Heart left ventricle (tissue), 16 donors: ENCODE data around the gene CSNK1D. TPM values are rescaled to one million over a fixed set of nuclear protein-coding genes. Genes with fewer than 3 reads are reported as not detected.

ENCODE experiments used
- ATAC-seq, 4 donors: fragments of 200-7000 bp; cut with Tn5 transposase; one replicate each; pipeline ENCODE4 v1.9.1; 2020 to 2022; ENCODE audit warnings: moderate library complexity in 4 of 4, mild to moderate bottlenecking in 3 of 4, moderate number of reproducible peaks in 1 of 4
- DNase-seq, 5 donors: peaks; one replicate each; pipeline ENCODE4 v3.0.0-alpha.2; 2020
- H3K27ac ChIP-seq, 12 donors: fragments of 200-600 bp; sonication (generic) in 4 of 12; one replicate each; pipeline versions ENCODE4 v1.5.0 to v1.8.0; 2016 to 2022; ENCODE audit warnings: mild to moderate bottlenecking in 2 of 12
- H3K27me3 ChIP-seq, 9 donors: fragments of 200-600 bp; sonication (generic) in 2 of 9; one replicate each; pipeline versions ENCODE4 v1.5.1 to v1.8.0; 2016 to 2022; ENCODE audit warnings: mild to moderate bottlenecking in 3 of 9
- H3K36me3 ChIP-seq, 9 donors: fragments of 200-600 bp; sonication (generic) in 2 of 9; one replicate each; pipeline versions ENCODE4 v1.5.0 to v1.8.0; 2018 to 2022; ENCODE audit warnings: mild to moderate bottlenecking in 2 of 9
- H3K4me1 ChIP-seq, 12 donors: fragments of 200-600 bp; sonication (generic) in 4 of 12; one replicate each; pipeline versions ENCODE4 v1.5.0 to v1.8.0; 2016 to 2022; ENCODE audit warnings: mild to moderate bottlenecking in 3 of 12
- H3K4me3 ChIP-seq, 12 donors: fragments of 200-600 bp; sonication (generic) in 4 of 12; one replicate each; pipeline versions ENCODE4 v1.5.0 to v1.8.0; 2017 to 2022; ENCODE audit warnings: mild to moderate bottlenecking in 9 of 12, moderate library complexity in 4 of 12
- H3K9me3 ChIP-seq, 12 donors: fragments of 200-600 bp; sonication (generic) in 4 of 12; one replicate each; pipeline versions ENCODE4 v1.5.0 to v1.8.0; 2016 to 2022; ENCODE audit warnings: mild to moderate bottlenecking in 1 of 12
- POLR2A ChIP-seq, 2 donors: fragments of 450-650 bp; IDR thresholded peaks; one replicate each; pipeline ENCODE4 v1.6.1; 2017; ENCODE audit warnings: antibody characterized with exemption in 2 of 2, mild to moderate bottlenecking in 2 of 2, moderate library complexity in 2 of 2
- WGBS, 4 donors: extraction: QIAGEN DNeasy Blood & Tissue Kit in 2 of 4; methylation state at CpG; one replicate each; pipeline versions ENCODE4 v1.1.5 to v1.1.7; 2013 to 2018; 5-methylcytosine and 5-hydroxymethylcytosine counted together
- intact Hi-C, 10 donors: fragments of 100-400 bp; cut with DNase I; formaldehyde crosslinking; loops; one replicate each; pipeline versions ENCODE4 v1.11.1 to v1.14.2; 2022
- polyA plus RNA-seq, 2 donors: library from polyadenylated mRNA; stranded (reverse); fragments of 200-250 nt; gene quantifications; one replicate each; pipeline ENCODE4 v1.2.3, GENCODE V29; 2013
- total RNA-seq, 9 donors: library from RNA; depleted of rRNA in 2 of 9; stranded (reverse); fragments of >200 nt in 2 of 9; fragmentation: NEBNext Ultra II Directional in 3 of 9; extraction: Animal tissue kit (Norgen Biotek cat#: 25700) in 3 of 9; gene quantifications; one replicate each; pipeline versions ENCODE4 v1.1.0 to v1.2.4, GENCODE V29; 2016 to 2023
- TF ChIP-seq, protein P1 (sequence below), 12 donors: fragments of 200-600 bp; sonication (generic) in 4 of 12; IDR thresholded peaks; one replicate each; pipeline versions ENCODE4 v1.5.0 to v1.8.0; 2018 to 2022; ENCODE audit warnings: antibody characterized with exemption in 12 of 12, mild to moderate bottlenecking in 5 of 12
- donor health status: ischemic (EF 13 %, LVEDD 7.1; RV severe dilation, severe dysfunction).
- donor health status: healthy with polysubstance abuse.
- donor health status: DM: no; HTN: yes; CAD: no.
- donor health status: DM: no; HTN: no; CAD: no.
- donor health status: ischemic (EF 25% LVEDD 6.9; RV normal size, moderate dysfunction).
- donor health status: ischemic (EF 25% LVEDD 5.7; RV mildly dilated, moderate dysfunction).
- donor health status: healthy.
- donor health status: DM: yes; HTN: yes; CAD: no.
- donor health status: ischemic (EF 35%, LVEDD 5.7; RV mildly dilated, moderate dysfunction).
- donor health status: nonischemic (EF 11% LVEDD 7.7; RV severe dilation, severe dysfunction).
- donor health status: DM: yes; HTN: yes; CAD: no.
- donor health status: PGD.
- donor health status: ischemic (EF 29% LVEDD 5.4; RV normal size, mild dysfunction).
- donor health status: nonischemic (EF 23%, LVEDD 6.1; RV moderate dilation, normal function).

Gene CSNK1D
- total and polyA plus RNA-seq, 11 donors, result 38.4 to 88.1 (median 66.1) TPM

DNA sequence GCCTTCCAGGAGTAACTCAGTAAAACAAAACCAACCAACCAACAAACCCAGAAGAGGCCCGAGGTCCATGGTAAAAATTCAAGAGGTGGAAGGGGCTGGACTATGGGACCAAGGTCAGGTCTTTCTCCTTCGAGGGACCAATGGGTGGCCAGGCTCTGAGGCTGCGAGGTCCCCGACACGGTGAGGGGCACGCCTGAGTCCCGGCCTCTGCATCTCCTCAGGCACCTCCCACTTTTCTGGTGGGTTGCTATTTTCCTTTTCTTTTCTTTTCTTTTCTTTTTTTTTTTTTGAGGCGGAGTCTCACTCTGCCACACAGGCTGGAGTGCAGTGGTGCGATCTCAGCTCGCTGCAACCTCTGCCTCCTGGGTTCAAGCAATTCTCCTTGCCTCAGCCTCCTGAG lies 26.0 kb upstream of the CSNK1D start:
- 87 to 93% (median 91%) methylated on average over 10 of the region's 10 CpGs for WGBS, 4 donors
- Histone ChIP-seq H3K4me3 (no peak overlapping the region), H3K36me3 (no peaks in the 10 kb centered on the region), H3K9me3 (no peaks in the 10 kb centered on the region), H3K27ac (peak overlapping the region in 2 of 12 donors; percentile 91 to 98), H3K27me3 (peaks cover 0 to 18% (median 0%) of the 10 kb centered on the region in 9 donors), H3K4me1 (peaks cover 6 to 75% (median 19%) of the 10 kb centered on the region in 12 donors)
- intact Hi-C loops, result loop anchor here in 2 of 10 donors (10.0 kb wide), 2 partner anchors 55 to 65 kb away; no protein-coding TSS in a partner anchor
- TF ChIP-seq, protein P1, sequence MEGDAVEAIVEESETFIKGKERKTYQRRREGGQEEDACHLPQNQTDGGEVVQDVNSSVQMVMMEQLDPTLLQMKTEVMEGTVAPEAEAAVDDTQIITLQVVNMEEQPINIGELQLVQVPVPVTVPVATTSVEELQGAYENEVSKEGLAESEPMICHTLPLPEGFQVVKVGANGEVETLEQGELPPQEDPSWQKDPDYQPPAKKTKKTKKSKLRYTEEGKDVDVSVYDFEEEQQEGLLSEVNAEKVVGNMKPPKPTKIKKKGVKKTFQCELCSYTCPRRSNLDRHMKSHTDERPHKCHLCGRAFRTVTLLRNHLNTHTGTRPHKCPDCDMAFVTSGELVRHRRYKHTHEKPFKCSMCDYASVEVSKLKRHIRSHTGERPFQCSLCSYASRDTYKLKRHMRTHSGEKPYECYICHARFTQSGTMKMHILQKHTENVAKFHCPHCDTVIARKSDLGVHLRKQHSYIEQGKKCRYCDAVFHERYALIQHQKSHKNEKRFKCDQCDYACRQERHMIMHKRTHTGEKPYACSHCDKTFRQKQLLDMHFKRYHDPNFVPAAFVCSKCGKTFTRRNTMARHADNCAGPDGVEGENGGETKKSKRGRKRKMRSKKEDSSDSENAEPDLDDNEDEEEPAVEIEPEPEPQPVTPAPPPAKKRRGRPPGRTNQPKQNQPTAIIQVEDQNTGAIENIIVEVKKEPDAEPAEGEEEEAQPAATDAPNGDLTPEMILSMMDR (IDR thresholded peaks at IDR 0.05), result no peak
- no peak for TF ChIP-seq POLR2A (IDR thresholded peaks at IDR 0.05)
- no peak for DNase-seq
- ATAC-seq, result no peak

DNA sequence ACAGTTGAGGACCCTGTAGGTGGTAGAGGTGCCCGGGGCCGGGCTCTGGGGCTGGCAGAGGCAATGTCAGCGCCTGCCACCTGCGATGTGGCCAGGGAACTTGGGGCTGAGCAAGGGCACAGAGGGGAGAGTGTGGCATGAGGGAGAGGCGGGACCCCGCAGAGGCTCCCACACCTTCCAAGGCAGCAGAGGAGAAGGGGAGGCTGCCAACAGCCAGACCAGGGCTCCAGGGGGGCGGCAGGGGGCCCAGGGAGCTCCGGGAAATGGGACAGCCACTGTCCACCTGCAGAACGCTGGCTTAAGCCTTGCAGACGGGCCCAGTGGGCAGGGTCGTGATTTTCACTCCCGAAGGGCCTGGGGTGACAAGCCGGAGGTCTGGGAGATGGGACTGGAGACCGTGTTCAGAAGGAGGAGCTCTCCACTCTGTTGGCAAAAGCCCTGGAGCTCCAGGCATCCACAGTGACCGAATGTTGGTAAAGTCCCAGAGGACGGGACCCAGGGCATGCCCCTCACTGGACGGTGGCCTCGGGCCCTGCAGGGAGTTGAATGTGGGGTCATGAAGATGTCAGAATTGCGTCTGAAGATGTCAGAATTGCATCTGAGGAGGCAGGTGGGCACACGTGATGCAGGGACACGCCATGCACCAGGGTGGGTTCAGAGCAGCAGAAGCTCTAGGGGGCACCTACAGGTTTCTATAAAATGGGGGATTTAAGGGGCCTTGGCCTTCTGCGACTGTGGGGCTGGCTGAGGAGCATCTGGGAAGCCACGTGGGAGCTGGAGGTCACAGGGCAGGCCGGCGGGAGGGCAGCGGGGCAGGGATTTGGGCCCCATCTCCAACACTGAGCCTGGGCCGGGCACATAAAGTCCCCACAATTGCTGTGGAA lies 25.3 kb upstream of the CSNK1D start:
- intact Hi-C loops, result loop anchor here in 2 of 10 donors (10.0 kb wide), 2 partner anchors 54 to 64 kb away; no protein-coding TSS in a partner anchor
- no peaks in the 10 kb centered on the region for H3K36me3 ChIP-seq
- TF ChIP-seq, protein P1 (IDR thresholded peaks at IDR 0.05), result no peak
- TF ChIP-seq POLR2A (IDR thresholded peaks at IDR 0.05), result no peak
- H3K27me3 ChIP-seq, result peaks cover 0 to 16% (median 0%) of the 10 kb centered on the region in 9 donors
- peak overlapping the region in 11 of 12 donors; percentile 12 to 61 (median 51) for H3K4me3 ChIP-seq
- no peaks in the 10 kb centered on the region for H3K9me3 ChIP-seq
- peak overlapping the region; percentile 77 to 98 (median 90) for H3K27ac ChIP-seq
- 74 to 83% (median 76%) methylated on average over 25 to 27 of the region's 27 CpGs for WGBS, 4 donors
- H3K4me1 ChIP-seq, result peaks cover 6 to 79% (median 20%) of the 10 kb centered on the region in 12 donors
- ATAC-seq (no peak), DNase-seq (no peak)

DNA sequence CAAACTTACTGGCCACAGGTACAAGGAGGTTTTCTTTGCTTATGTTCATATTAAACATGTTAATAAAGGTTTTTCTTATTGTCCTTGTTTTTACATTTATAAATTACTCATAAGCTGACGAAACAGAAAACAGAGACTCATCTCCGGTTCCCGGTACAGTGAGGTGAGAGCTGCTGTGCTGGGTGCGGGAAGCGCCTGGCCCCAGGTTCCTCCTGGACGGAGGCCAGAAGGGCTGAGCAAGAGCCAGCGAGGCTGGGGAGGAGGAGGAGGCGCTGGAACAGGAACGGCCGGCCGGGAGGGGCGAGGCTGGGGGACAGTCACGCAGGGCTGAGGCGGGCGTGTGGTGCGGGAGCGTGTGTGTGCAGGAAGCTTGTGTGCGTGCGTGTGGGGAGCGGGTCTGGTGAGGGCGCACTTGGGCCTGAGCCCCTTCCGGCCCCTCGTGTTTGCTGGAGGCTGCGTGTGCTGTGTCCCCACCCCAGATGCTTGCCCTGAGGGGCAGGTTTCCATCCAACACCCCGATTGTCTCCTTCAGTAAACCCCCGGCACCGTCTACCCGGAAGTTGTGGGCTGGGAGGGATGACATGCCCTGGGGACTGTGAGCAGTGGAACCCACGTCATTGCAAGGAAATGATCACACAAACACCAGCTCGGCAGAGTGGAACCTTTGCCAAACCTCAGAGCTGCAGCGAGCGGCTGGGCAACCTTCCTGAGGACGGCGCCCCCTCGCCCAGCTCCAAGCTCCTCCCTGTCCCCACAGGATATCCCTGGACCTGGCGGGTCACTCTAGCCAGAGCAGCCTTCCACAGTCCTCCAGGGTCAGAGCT lies 24.4 kb upstream of the CSNK1D start:
- peaks cover 6 to 79% (median 22%) of the 10 kb centered on the region in 12 donors for H3K4me1 ChIP-seq
- intact Hi-C loops, result loop anchor here in 2 of 10 donors (10.0 kb wide), 2 partner anchors 53 to 63 kb away; no protein-coding TSS in a partner anchor
- TF ChIP-seq POLR2A (IDR thresholded peaks at IDR 0.05), result peak in 1 of 2 donors; percentile 43
- TF ChIP-seq, protein P1 (IDR thresholded peaks at IDR 0.05), result peak in 1 of 12 donors; percentile 6
- peak overlapping the region; percentile 77 to 98 (median 90) for H3K27ac ChIP-seq
- 19 to 25% (median 23%) methylated on average over 23 to 36 of the region's 36 CpGs for WGBS, 4 donors
- DNase-seq (peak; percentile 89 to 93 (median 89)), ATAC-seq (peak; percentile 73 to 87 (median 82))
- H3K9me3 ChIP-seq, result no peaks in the 10 kb centered on the region
- peak overlapping the region; percentile 17 to 61 (median 51) for H3K4me3 ChIP-seq
- no peaks in the 10 kb centered on the region for H3K36me3 ChIP-seq
- peaks cover 0 to 8% (median 0%) of the 10 kb centered on the region in 9 donors for H3K27me3 ChIP-seq
